CD14-positive monocyte (primary cell): ENCODE results near the gene TAOK1. TPM values are rescaled to one million over a fixed set of nuclear protein-coding genes. Genes with fewer than 3 reads are reported as not detected.
A peak's percentile ranks its signal among the peaks of the same experiment; 100 is the strongest.

Experiments
- DNase-seq, 3 donors: peaks; one replicate each; pipeline ENCODE4 v3.0.0-alpha.2; 2011 to 2022
- H2AFZ ChIP-seq: 2 replicates; pipeline ENCODE4 v1.6.0; 2012; ENCODE audit warnings: mild to moderate bottlenecking, low read depth, low read length, inconsistent platforms; ENCODE audit not compliant: insufficient read depth, poor library complexity, severe bottlenecking
- H3K27ac ChIP-seq, 2 donors: 1 replicate in 1 of 2; 2 replicates in 1 of 2; pipeline ENCODE4 v1.5.1; 2012 to 2013; ENCODE audit warnings: low read length in 2 of 2, control low read depth in 1 of 2, inconsistent platforms in 1 of 2, low read depth in 1 of 2, mild to moderate bottlenecking in 1 of 2
- H3K27me3 ChIP-seq, 2 donors: one replicate each; pipeline versions ENCODE4 v1.6.0 to v1.6.1; 2011 to 2013; ENCODE audit warnings: low read length in 2 of 2; ENCODE audit not compliant: control insufficient read depth in 2 of 2, insufficient read depth in 2 of 2
- H3K36me3 ChIP-seq, 2 donors: replicated peaks in 1 of 2; 1 replicate in 1 of 2; 2 replicates in 1 of 2; pipeline versions ENCODE4 v1.5.1 to v1.6.1; 2012 to 2013; ENCODE audit warnings: low read length in 2 of 2, control low read depth in 1 of 2, inconsistent platforms in 1 of 2, mild to moderate bottlenecking in 1 of 2; ENCODE audit not compliant: insufficient read depth in 2 of 2, control insufficient read depth in 1 of 2
- H3K4me1 ChIP-seq, 2 donors: 1 replicate in 1 of 2; 2 replicates in 1 of 2; pipeline versions ENCODE4 v1.5.1 to v1.6.1; 2012 to 2013; ENCODE audit warnings: low read length in 2 of 2, control low read depth in 1 of 2, inconsistent platforms in 1 of 2, mild to moderate bottlenecking in 1 of 2, moderate library complexity in 1 of 2; ENCODE audit not compliant: insufficient read depth in 2 of 2, control insufficient read depth in 1 of 2
- H3K4me2 ChIP-seq: replicated peaks from 2 replicates; pipeline ENCODE3; 2012; ENCODE audit warnings: low read length, moderate library complexity, mild to moderate bottlenecking; ENCODE audit not compliant: poor library complexity, severe bottlenecking; ENCODE audit errors: extremely low read depth
- H3K4me3 ChIP-seq, 3 experiments: fragments of 200-600 bp in 1 of 3; sonication (generic) in 1 of 3; replicated peaks in 1 of 3; 1 replicate in 2 of 3; 2 replicates in 1 of 3; pipeline ENCODE4 v1.5.1; 2011 to 2013; ENCODE audit warnings: low read length in 3 of 3, mild to moderate bottlenecking in 3 of 3, control low read depth in 2 of 3, low read depth in 2 of 3, inconsistent platforms in 1 of 3, moderate library complexity in 1 of 3
- H3K79me2 ChIP-seq: 2 replicates; pipeline ENCODE4 v1.6.0; 2012; ENCODE audit warnings: mild to moderate bottlenecking, control low read depth, inconsistent platforms, low read length, moderate library complexity; ENCODE audit not compliant: insufficient read depth
- H3K9ac ChIP-seq: 2 replicates; pipeline ENCODE4 v1.6.0; 2017; ENCODE audit warnings: low read length, mild to moderate bottlenecking; ENCODE audit not compliant: insufficient read depth, poor library complexity, severe bottlenecking
- H3K9me3 ChIP-seq, 2 donors: replicated peaks in 1 of 2; 1 replicate in 1 of 2; 2 replicates in 1 of 2; pipeline versions ENCODE4 v1.5.1 to v1.6.1; 2012 to 2013; ENCODE audit warnings: low read length in 2 of 2, control low read depth in 1 of 2; ENCODE audit not compliant: control insufficient read depth in 1 of 2, insufficient read depth in 1 of 2
- H4K20me1 ChIP-seq: 2 replicates; pipeline ENCODE4 v1.6.0; 2012; ENCODE audit warnings: mild to moderate bottlenecking, low read length, control low read depth, moderate library complexity; ENCODE audit not compliant: insufficient read depth
- H3K27ac Mint-ChIP-seq, 7 donors: one replicate each; pipeline ENCODE4 v1.8.0; 2020; ENCODE audit warnings: mild to moderate bottlenecking in 7 of 7, mixed read lengths in 7 of 7, moderate library complexity in 6 of 7, inconsistent platforms in 2 of 7
- H3K27me3 Mint-ChIP-seq, 3 donors: one replicate each; pipeline ENCODE4 v1.8.0; 2021 to 2022; ENCODE audit warnings: low read depth in 3 of 3, mild to moderate bottlenecking in 3 of 3, mixed read lengths in 3 of 3, moderate library complexity in 3 of 3, inconsistent platforms in 1 of 3
- H3K36me3 Mint-ChIP-seq, 2 donors: one replicate each; pipeline ENCODE4 v1.8.0; 2020; ENCODE audit warnings: mixed read lengths in 2 of 2, inconsistent platforms in 1 of 2, mild to moderate bottlenecking in 1 of 2
- H3K4me1 Mint-ChIP-seq: one replicate; pipeline ENCODE4 v1.8.0; 2020; ENCODE audit warnings: mild to moderate bottlenecking, mixed read lengths
- H3K4me3 Mint-ChIP-seq, 2 donors: one replicate each; pipeline ENCODE4 v1.8.0; 2020; ENCODE audit warnings: mild to moderate bottlenecking in 2 of 2, mixed read lengths in 2 of 2, moderate library complexity in 1 of 2
- H3K9me3 Mint-ChIP-seq, 7 donors: one replicate each; pipeline ENCODE4 v1.8.0; 2020 to 2022; ENCODE audit warnings: mixed read lengths in 7 of 7, mild to moderate bottlenecking in 6 of 7, moderate library complexity in 6 of 7, inconsistent platforms in 2 of 7
- WGBS: methylation state at CpG from one replicate; pipeline ENCODE4 v1.1.5; 2013; ENCODE audit warnings: missing lambda C conversion rate; ENCODE audit not compliant: insufficient coverage; 5-methylcytosine and 5-hydroxymethylcytosine counted together
- intact Hi-C, 2 donors: fragments of 100-400 bp; cut with micrococcal nuclease; formaldehyde crosslinking; loops; one replicate each; pipeline versions ENCODE4 v1.15.0 to v1.15.1; 2023
- polyA plus RNA-seq, 3 donors: library from polyadenylated mRNA; depleted of rRNA in 1 of 3; unstranded in 2 of 3; stranded (reverse) in 1 of 3; fragments of 300-500 nt in 2 of 3; fragments of >200 nt in 1 of 3; fragmentation: Illumina TruSeq in 2 of 3; gene quantifications; 1 replicate in 2 of 3; 2 replicates in 1 of 3; pipeline ENCODE4 v1.2.3, GENCODE V29; 2012 to 2021
- TF ChIP-seq, protein P1 (sequence below): fragments of 200-600 bp; IDR thresholded peaks from one replicate; pipeline ENCODE4 v1.8.0; 2022; ENCODE audit warnings: antibody characterized with exemption, mild to moderate bottlenecking

Gene TAOK1
- polyA plus RNA-seq, 3 donors: 2.4 to 13.9 (median 4.8) TPM

DNA sequence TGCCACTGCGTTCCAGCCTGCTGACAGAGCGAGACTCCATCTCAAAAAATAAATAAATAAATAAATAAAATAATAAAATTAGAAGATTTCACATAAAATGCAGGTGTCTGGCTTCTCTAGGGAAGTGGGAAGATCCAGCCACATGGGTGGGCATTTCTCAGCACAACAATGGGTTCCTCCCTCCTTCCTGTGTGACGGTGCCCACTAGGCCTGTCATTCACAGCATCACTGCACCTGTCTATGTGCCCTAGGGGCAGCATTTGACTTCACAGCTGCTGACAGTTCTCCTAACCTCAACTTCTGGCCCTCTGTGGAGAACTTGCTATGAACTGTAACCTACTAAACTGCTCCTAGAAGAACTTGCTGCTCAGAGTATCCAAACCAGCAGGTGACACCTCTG lies 173.7 kb downstream of the TAOK1 start:
- Mint-ChIP-seq H3K27ac (no peak overlapping the region), H3K9me3 (no peaks in the 10 kb centered on the region), H3K4me1 (peaks cover 66% of the 10 kb centered on the region), H3K36me3 (peaks cover 14 to 15% of the 10 kb centered on the region in 2 donors), H3K27me3 (peaks cover 0 to 5% (median 0%) of the 10 kb centered on the region in 3 donors), H3K4me3 (no peak overlapping the region)
- TF ChIP-seq, protein P1, sequence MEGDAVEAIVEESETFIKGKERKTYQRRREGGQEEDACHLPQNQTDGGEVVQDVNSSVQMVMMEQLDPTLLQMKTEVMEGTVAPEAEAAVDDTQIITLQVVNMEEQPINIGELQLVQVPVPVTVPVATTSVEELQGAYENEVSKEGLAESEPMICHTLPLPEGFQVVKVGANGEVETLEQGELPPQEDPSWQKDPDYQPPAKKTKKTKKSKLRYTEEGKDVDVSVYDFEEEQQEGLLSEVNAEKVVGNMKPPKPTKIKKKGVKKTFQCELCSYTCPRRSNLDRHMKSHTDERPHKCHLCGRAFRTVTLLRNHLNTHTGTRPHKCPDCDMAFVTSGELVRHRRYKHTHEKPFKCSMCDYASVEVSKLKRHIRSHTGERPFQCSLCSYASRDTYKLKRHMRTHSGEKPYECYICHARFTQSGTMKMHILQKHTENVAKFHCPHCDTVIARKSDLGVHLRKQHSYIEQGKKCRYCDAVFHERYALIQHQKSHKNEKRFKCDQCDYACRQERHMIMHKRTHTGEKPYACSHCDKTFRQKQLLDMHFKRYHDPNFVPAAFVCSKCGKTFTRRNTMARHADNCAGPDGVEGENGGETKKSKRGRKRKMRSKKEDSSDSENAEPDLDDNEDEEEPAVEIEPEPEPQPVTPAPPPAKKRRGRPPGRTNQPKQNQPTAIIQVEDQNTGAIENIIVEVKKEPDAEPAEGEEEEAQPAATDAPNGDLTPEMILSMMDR: no peak
- no peak overlapping the region for H3K4me2 ChIP-seq
- H3K9ac ChIP-seq: no peak overlapping the region
- H3K9me3 ChIP-seq: no peaks in the 10 kb centered on the region
- no peak overlapping the region for H2AFZ ChIP-seq
- intact Hi-C loops: loop anchor here (10.0 kb wide), 2 partner anchors 51 to 199 kb away; no protein-coding TSS in a partner anchor
- H3K36me3 ChIP-seq: no peaks in the 10 kb centered on the region
- H3K4me1 ChIP-seq: peaks cover 60 to 63% of the 10 kb centered on the region in 2 donors
- peaks cover 5% of the 10 kb centered on the region for H4K20me1 ChIP-seq
- H3K4me3 ChIP-seq: no peak overlapping the region
- H3K79me2 ChIP-seq: peaks cover 36% of the 10 kb centered on the region
- DNase-seq: no peak
- H3K27me3 ChIP-seq: no peaks in the 10 kb centered on the region
- WGBS: 44% methylated on average over 1 of the region's 3 CpGs
- H3K27ac ChIP-seq: no peak overlapping the region

DNA sequence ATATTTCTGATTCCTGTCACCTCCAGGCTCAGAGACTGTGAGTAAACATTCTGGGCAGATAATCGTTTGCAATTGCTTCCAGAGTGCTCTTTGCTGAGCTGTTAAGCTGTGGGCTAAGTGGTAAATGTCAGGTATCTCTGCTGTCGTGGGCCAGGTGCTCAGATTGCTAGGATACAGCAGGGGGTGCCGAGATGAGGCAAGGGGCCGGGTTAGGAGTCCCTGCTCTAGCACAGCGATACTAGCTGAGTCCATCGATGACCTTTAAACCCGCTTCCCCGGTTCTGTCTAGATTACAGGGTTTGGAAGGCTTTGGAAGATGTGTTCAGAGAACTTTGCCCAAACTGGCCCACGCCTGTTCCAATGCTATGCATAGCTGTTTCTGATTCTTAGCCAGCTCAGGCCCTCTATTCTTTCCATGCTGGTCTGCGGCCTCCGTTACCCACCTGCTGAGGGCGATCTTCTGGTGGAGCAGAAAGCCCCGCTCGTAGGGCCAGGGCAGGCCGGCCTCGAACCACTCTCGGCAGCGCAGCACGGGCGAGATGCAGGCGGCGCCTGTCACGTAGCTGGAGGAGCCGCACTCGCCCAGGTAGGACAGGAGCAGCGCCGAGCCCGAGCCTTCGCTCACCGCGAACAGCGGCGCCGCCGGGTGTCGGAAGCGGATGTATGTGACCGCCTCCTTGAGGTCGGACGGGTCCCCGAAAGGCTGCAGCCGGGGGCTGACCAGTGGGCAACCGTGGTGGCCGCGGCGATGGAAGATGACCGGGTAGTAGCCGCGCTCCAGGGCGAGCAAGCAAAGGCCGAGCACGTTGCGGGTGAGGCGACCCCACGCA lies 175.7 kb downstream of the TAOK1 start:
- H3K27me3 ChIP-seq: no peaks in the 10 kb centered on the region
- 11% methylated on average over 55 of the region's 55 CpGs for WGBS
- peak overlapping the region; percentile 96 for H2AFZ ChIP-seq
- DNase-seq: peak in 2 of 3 donors; percentile 29 to 36
- H3K4me2 ChIP-seq: peak overlapping the region; percentile 100
- H3K79me2 ChIP-seq: peaks cover 42% of the 10 kb centered on the region
- H3K36me3 ChIP-seq: no peaks in the 10 kb centered on the region
- no peaks in the 10 kb centered on the region for H3K9me3 ChIP-seq
- H3K36me3 Mint-ChIP-seq: peaks cover 18% of the 10 kb centered on the region in 2 donors
- H3K4me1 Mint-ChIP-seq: peaks cover 59% of the 10 kb centered on the region
- peak overlapping the region; percentile 45 to 97 (median 65) for H3K4me3 ChIP-seq
- peak overlapping the region in 3 of 7 donors; percentile 70 to 76 (median 75) for H3K27ac Mint-ChIP-seq
- H3K4me1 ChIP-seq: peaks cover 53 to 56% of the 10 kb centered on the region in 2 donors
- H3K27me3 Mint-ChIP-seq: peaks cover 0 to 7% (median 0%) of the 10 kb centered on the region in 3 donors
- H4K20me1 ChIP-seq: peaks cover 10% of the 10 kb centered on the region
- no peaks in the 10 kb centered on the region for H3K9me3 Mint-ChIP-seq
- H3K4me3 Mint-ChIP-seq: peak overlapping the region; percentile 91 to 95
- no peak overlapping the region for H3K27ac ChIP-seq
- peak overlapping the region; percentile 58 for H3K9ac ChIP-seq
- TF ChIP-seq, protein P1: peak; percentile 27
- intact Hi-C loops: loop anchor here (10.0 kb wide), 2 partner anchors 49 to 201 kb away; no protein-coding TSS in a partner anchor
